Cardiac muscle cell (in vitro differentiated cells and primary cell): ENCODE data around the gene SEC16A. TPM values are rescaled to one million over a fixed set of nuclear protein-coding genes. Genes with fewer than 3 reads are reported as not detected.

ENCODE experiments used
- DNase-seq, 2 donors: peaks; one replicate each; pipeline versions ENCODE4 v3.0.0 to v3.0.0-alpha.2; 2010 to 2017; ENCODE audit warnings: low read depth in 1 of 2, low spot score in 1 of 2
- H3K27ac ChIP-seq: fragments of 200-600 bp; sonication (generic); 2 replicates; pipeline ENCODE4 v1.5.1; 2016
- H3K27me3 ChIP-seq: fragments of 200-600 bp; sonication (generic); 2 replicates; pipeline ENCODE4 v1.6.0; 2016; ENCODE audit warnings: control low read depth
- H3K36me3 ChIP-seq: fragments of 200-600 bp; sonication (generic); 2 replicates; pipeline ENCODE4 v1.5.1; 2016; ENCODE audit warnings: control low read depth
- H3K4me1 ChIP-seq: fragments of 200-600 bp; sonication (generic); 2 replicates; pipeline ENCODE4 v1.8.1; 2017; ENCODE audit warnings: low read depth, mild to moderate bottlenecking, mixed run types
- H3K4me3 ChIP-seq: fragments of 200-600 bp; sonication (generic); 2 replicates; pipeline ENCODE4 v1.5.1; 2016; ENCODE audit warnings: mild to moderate bottlenecking
- H3K9me3 ChIP-seq: fragments of 200-600 bp; sonication (generic); 2 replicates; pipeline ENCODE4 v1.5.1; 2017; ENCODE audit warnings: low read depth, mild to moderate bottlenecking, control low read depth
- CTCF ChIP-seq: IDR thresholded peaks from 2 replicates; pipeline ENCODE4 v1.5.1; 2012; ENCODE audit warnings: low read depth, mild to moderate bottlenecking, low read length
- polyA plus RNA-seq: library from polyadenylated mRNA; unstranded; fragments of >200 nt; fragmentation: Nextera tagmentation; extraction: Ambion mirVana; gene quantifications from 2 replicates; pipeline ENCODE4 v1.2.1, GENCODE V29; 2016
- total RNA-seq: library from RNA; depleted of rRNA; stranded (reverse); fragments of >200 nt; gene quantifications from 2 replicates; pipeline ENCODE4 v1.2.3, GENCODE V29; 2016

Gene SEC16A
- total and polyA plus RNA-seq, 2 experiments from 2014 or later = 32.3 to 39.5 TPM

GRCh38 chr9:136519263-136520052 is 36.6 kb upstream of the SEC16A start:
- Histone ChIP-seq H3K27ac (no peak overlapping the region), H3K27me3 (no peaks in the 10 kb centered on the region), H3K4me1 (no peaks in the 10 kb centered on the region), H3K4me3 (no peak overlapping the region), H3K36me3 (peaks cover 8% of the 10 kb centered on the region), H3K9me3 (no peaks in the 10 kb centered on the region)
- DNase-seq = no peak
- no peak for TF ChIP-seq CTCF

- TF ChIP-seq CTCF = no peak
- no peaks in the 10 kb centered on the region for H3K9me3 ChIP-seq
- H3K27me3 ChIP-seq = no peaks in the 10 kb centered on the region
- DNase-seq = no peak
- H3K36me3 ChIP-seq = peaks cover 8% of the 10 kb centered on the region
- H3K4me1 ChIP-seq = no peaks in the 10 kb centered on the region
- H3K27ac ChIP-seq = no peak overlapping the region
- no peak overlapping the region for H3K4me3 ChIP-seq
Measured at GRCh38 chr9:136518623-136519022, 35.8 kb upstream of the SEC16A start.

- DNase-seq = no peak
- Histone ChIP-seq H3K4me3 (no peak overlapping the region), H3K36me3 (peaks cover 8% of the 10 kb centered on the region), H3K9me3 (no peaks in the 10 kb centered on the region), H3K4me1 (no peaks in the 10 kb centered on the region), H3K27ac (no peak overlapping the region), H3K27me3 (no peaks in the 10 kb centered on the region)
- TF ChIP-seq CTCF = no peak
Measured at GRCh38 chr9:136517950-136518349, 35.1 kb upstream of the SEC16A start.

DNA sequence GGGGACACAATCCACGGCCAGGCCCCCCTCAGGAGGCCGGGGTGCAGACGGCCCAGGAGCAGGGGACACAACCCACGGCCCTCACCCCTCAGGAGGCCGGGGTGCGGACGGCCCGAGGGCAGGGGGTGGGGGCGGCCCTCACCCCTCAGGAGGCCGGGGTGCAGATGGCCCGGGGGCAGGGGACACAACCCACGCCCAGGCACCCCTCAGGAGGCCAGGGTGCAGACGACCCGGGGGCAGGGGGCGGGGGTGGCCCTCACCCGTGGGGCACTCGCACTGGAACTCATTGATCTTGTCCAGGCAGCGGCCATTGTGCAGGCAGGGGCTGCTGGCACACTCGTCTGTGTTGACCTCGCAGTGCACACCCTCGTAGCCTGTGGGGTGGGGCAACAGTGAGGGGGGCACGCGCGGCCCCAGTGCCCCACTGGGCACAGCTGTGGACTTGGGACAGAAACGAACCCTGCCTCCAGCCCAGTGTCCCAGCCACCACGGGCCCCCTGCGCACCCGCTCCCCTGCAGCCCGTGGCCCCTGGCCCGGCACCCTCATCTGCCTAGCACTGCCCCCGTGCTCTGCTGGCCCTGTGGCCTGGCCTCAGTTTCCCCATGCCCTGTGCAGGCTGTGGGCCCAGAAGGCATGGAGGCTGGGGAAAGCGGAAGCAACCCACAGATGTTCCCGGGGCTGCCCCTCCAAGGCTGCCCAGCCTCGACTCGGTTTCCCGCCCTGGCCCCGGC is 34.3 kb upstream of the SEC16A start:
- Histone ChIP-seq H3K27me3 (no peaks in the 10 kb centered on the region), H3K36me3 (peaks cover 8% of the 10 kb centered on the region), H3K9me3 (no peaks in the 10 kb centered on the region), H3K27ac (no peak overlapping the region), H3K4me3 (no peak overlapping the region), H3K4me1 (no peaks in the 10 kb centered on the region)
- TF ChIP-seq CTCF = no peak
- DNase-seq = no peak

DNA sequence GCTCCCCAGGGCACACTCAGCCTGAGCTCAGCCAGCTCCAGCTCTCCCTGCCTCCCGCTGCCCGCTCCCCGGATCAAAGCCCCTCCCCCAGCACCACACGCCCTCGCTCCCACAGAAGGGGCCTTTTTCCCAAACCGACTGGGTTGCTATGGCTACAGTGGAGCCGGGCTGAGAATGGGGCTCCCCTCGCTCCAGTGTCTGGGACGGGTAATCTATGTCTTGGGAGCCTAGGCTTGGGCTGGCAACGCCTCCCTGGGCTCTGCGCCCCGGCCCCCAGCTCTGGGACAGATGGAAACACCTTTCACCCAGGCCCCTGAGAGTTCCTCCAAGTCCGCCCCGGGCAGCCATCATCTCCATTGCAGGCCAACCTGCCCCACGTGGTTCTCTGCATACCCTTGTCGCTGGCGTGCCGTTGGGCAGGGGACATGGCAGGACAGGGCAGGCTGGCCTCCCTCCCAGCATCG is 33.4 kb upstream of the SEC16A start:
- Histone ChIP-seq H3K4me1 (no peaks in the 10 kb centered on the region), H3K27ac (no peak overlapping the region), H3K36me3 (peaks cover 8% of the 10 kb centered on the region), H3K27me3 (no peaks in the 10 kb centered on the region), H3K4me3 (no peak overlapping the region), H3K9me3 (no peaks in the 10 kb centered on the region)
- no peak for TF ChIP-seq CTCF
- DNase-seq = no peak
